ENCODE results near the gene KISS1R. TPM values are rescaled to one million over a fixed set of nuclear protein-coding genes. Genes with fewer than 3 reads are reported as not detected.
A peak's percentile ranks its signal among the peaks of the same experiment; 100 is the strongest.

The KISS1R gene
- total RNA-seq, 3 donors from 2014 or later: 2.9 to 5.1 (median 3.3) TPM

DNA sequence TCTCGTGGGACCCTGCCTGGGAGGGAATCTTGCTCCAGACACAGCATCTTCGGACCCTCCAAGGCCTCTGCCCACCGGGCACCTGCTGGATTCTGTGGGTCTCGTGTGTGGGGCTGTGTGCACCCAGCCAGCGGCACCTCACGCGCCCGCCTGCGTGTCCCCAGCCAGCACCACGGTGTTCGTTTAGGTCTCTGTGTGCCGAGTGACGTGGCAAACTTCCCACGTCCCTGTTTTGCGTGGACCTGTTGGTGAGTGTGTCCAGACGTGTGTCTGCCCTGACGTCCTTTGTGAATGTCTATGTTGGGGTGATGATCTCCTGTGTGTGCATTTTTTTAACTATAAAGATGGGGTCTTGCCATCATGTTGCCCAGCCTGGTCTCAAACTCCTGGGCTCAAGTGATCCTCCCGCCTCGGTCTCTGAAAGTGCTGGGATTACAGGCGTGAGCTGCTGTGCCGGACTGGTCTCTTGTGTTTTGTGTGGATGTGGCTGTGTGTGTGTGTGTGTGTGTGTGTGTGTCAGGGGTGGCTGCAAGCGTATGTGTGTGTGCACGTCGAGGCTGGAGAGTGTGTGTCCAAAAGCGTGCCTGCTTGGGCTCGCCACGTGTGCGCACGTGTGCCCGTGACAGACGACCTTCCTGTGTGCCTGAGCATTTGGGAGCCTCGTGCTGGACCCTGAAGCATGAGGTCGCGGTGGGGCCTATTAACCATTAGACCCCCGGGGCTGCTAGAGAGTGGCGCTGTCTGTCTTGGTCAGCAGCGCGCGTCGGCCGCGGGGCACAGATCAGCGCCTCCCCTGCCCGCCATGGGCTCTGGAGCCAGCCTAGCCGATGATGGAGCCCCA lies 24.4 kb downstream of the KISS1R start:
- H3K36me3 Mint-ChIP-seq (ENCODE audit: insufficient read depth): no peaks in the 10 kb centered on the region
- peak overlapping the region; percentile 67 for H3K4me3 Mint-ChIP-seq
- DNase-seq (no peak), ATAC-seq (no peak)
- H3K27me3 Mint-ChIP-seq (ENCODE audit: low read depth): no peaks in the 10 kb centered on the region
- H3K9me3 Mint-ChIP-seq: no peaks in the 10 kb centered on the region
- H3K4me1 Mint-ChIP-seq (ENCODE audit: low read depth): peaks cover 21% of the 10 kb centered on the region

DNA sequence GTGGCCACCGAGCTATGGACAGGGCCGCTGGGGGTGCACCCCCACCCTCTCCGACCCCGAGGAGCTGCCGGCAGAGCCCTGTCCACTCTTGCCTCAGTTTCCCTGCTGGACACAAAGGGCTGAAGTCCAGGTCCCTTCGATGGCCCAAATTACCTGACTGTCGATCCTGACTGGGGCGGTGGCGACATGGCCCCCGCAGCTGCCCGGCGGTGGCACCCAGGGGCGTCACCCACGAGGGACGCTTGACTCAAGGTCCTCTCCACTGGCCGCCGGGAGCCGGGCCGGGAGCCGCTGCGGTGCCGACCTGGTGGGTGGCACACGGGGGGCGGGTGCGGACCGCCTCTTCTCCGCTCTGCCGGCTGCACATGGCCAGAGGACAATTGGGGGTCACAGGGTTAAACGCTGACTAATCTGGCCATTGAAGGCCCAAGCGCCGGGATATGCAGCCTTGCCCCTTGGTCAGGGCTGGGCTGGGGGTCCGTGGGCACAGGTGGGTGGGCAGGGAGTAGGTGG lies 25.1 kb downstream of the KISS1R start:
- Mint-ChIP-seq H3K27me3 (ENCODE audit: low read depth) (no peaks in the 10 kb centered on the region), H3K9me3 (no peaks in the 10 kb centered on the region), H3K36me3 (ENCODE audit: insufficient read depth) (no peaks in the 10 kb centered on the region), H3K4me3 (no peak overlapping the region), H3K4me1 (ENCODE audit: low read depth) (peaks cover 20% of the 10 kb centered on the region)
- DNase-seq (no peak), ATAC-seq (no peak)

DNA sequence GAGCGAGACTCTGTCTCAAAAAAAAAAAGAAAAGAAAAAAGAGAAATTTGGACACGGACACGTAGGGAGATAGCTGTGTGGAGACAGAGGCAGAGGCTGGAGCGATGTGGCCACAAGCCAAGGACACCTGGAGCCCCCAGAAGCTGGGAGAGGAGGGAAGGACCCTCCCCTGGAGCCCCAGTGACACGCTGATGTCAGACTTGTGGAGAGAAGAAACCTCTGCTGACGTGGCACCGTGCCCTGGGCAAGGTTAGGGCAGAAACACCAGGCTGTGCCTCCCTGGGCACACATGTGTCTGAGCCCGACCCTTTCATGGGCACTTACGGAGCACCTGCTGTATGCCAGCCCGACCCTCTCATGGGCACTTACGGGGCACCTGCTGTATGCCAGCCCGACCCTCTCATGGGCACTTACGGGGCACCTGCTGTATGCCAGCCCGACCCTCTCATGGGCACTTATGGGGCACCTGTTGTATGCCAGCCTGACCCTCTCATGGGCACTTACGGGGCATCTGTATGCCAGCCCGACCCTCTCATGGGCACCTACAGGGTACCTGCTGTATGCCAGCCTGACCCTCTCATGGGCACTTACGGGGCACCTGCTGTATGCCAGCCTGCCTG lies 26.5 kb downstream of the KISS1R start:
- Mint-ChIP-seq H3K36me3 (ENCODE audit: insufficient read depth) (no peaks in the 10 kb centered on the region), H3K9me3 (no peaks in the 10 kb centered on the region), H3K4me1 (ENCODE audit: low read depth) (peaks cover 12% of the 10 kb centered on the region), H3K4me3 (no peak overlapping the region), H3K27me3 (ENCODE audit: low read depth) (no peaks in the 10 kb centered on the region)
- ATAC-seq (no peak), DNase-seq (no peak)

DNA sequence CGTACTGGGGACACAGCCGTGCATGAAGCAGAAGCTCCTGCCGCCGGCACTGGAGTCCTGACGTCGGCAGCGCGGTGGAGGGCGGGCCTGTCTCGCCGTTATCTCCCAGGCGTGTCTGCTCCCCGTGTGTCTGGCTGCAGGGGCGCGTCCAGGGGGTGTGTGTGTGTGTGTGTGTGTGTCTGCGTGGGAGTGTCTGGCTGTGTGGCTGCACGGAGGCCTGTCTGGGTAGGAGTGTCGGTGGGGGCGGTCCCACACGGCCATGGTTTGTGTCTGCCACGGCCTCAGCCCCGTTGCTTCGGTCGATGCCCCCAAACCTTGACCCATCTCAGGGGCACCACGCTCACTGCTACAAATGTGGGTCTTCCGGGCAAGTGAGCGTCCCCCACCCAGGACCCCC lies 27.0 kb downstream of the KISS1R start:
- ATAC-seq: no peak
- H3K27me3 Mint-ChIP-seq (ENCODE audit: low read depth): no peaks in the 10 kb centered on the region
- H3K4me1 Mint-ChIP-seq (ENCODE audit: low read depth): peaks cover 12% of the 10 kb centered on the region
- no peaks in the 10 kb centered on the region for H3K9me3 Mint-ChIP-seq
- DNase-seq: no peak
- no peak overlapping the region for H3K4me3 Mint-ChIP-seq
- H3K36me3 Mint-ChIP-seq (ENCODE audit: insufficient read depth): no peaks in the 10 kb centered on the region

DNA sequence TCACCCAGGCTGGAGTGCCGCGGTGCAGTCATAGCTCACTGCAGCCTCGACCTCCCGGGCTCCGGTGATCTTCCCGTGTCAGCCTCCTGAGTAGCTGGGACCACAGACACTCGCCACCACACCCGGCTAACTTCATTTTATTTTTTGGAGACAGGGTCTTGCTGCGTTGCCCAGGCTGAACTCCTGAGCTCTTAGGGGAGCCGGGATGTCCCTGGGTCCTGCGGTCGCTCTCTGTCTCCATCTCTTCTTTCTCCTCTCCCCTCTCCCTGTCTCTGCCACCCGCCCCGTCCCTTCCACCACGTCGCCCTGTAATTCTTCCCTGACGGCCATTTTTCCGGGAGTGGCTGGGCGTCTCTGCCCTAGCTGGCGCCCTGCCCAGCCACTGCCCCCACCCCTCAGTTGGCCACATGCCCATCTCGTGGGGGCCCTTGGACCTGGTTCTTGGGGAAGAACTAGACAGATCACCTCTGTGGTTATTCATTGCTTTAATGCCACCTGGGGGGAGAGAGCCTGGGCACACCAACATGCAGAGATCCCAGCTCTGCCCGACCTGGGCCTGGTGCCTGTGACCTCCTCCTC lies 27.6 kb downstream of the KISS1R start:
- peaks cover 12% of the 10 kb centered on the region for H3K4me1 Mint-ChIP-seq (ENCODE audit: low read depth)
- no peaks in the 10 kb centered on the region for H3K9me3 Mint-ChIP-seq
- no peak for ATAC-seq
- no peak overlapping the region for H3K4me3 Mint-ChIP-seq
- no peaks in the 10 kb centered on the region for H3K27me3 Mint-ChIP-seq (ENCODE audit: low read depth)
- DNase-seq: no peak
- no peaks in the 10 kb centered on the region for H3K36me3 Mint-ChIP-seq (ENCODE audit: insufficient read depth)

DNA sequence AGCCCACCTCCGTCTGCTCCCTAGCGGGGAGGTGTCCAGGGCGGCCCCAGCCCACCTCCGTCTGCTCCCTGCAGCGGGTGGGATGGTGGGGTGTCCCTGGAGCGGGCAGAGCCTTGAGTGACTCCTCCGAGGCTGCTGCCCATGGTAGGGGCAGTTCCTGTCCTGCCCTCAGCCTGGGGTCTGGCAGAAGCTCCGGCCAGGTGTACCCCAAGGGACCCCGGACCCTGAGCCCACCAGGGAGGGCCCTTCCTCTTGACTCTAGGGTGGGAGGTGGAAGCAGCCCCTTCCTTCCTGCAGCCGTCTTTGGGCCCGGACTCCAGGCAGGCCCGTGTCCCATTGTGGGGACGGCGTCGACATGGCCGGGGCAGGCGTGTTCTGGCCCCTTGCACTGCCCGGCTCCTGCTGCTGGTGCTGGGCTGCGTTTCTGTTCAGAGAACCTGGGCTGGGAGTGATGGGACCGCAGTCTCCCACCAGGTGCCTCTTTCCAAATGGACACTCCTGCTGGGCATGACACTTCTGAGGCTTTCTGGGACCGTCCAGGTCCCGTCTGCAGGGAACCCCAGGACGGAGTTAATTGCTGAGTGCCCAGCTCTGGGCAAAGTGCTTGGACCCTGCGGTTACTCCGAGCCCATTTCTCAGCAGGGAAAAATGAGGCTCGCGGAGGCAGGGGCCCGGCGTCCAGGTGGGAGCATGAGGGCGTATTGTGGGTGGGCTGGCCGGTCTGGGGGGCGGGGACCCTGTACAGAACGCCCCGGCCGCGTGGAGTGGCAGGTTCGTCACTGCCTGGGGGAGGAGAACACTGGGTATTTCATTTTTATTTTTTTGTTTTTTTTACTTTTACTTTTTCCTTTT lies 28.5 kb downstream of the KISS1R start:
- DNase-seq (no peak), ATAC-seq (no peak)
- H3K9me3 Mint-ChIP-seq: no peaks in the 10 kb centered on the region
- peaks cover 8% of the 10 kb centered on the region for H3K4me1 Mint-ChIP-seq (ENCODE audit: low read depth)
- H3K36me3 Mint-ChIP-seq (ENCODE audit: insufficient read depth): no peaks in the 10 kb centered on the region
- no peak overlapping the region for H3K4me3 Mint-ChIP-seq
- H3K27me3 Mint-ChIP-seq (ENCODE audit: low read depth): no peaks in the 10 kb centered on the region

DNA sequence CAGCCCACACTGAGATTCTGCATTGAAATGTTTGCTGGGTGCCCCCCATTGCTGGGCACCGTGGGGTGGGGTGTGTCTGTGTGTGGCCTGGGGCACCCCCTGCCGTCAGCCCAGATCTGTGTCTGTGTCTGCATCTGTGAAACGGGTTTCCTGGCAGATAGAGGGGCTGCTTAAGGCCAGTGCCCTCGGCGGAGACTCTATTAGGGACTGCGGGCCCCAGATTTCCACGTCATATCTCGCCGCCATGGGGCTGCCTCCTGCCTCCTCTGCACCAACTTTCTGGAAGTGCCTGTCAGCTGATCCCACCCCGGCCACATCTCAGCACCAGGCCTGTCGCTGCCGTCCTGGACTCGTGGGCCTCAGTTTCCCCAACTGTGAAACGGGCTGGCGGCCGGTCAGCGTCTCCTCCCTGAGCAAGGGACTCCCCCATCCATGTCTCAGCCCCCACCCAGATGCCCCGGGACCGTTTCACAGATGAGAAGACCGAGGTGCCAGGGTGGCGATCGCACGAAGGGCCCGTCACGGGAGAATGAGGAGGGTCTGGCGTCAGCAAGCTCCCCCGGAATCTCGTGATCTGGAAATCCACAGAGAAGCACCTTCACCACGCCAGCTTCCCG lies 30.1 kb downstream of the KISS1R start:
- no peaks in the 10 kb centered on the region for H3K27me3 Mint-ChIP-seq (ENCODE audit: low read depth)
- no peaks in the 10 kb centered on the region for H3K9me3 Mint-ChIP-seq
- no peak for DNase-seq
- no peaks in the 10 kb centered on the region for H3K36me3 Mint-ChIP-seq (ENCODE audit: insufficient read depth)
- peaks cover 4% of the 10 kb centered on the region for H3K4me1 Mint-ChIP-seq (ENCODE audit: low read depth)
- no peak overlapping the region for H3K4me3 Mint-ChIP-seq
- no peak for ATAC-seq

DNA sequence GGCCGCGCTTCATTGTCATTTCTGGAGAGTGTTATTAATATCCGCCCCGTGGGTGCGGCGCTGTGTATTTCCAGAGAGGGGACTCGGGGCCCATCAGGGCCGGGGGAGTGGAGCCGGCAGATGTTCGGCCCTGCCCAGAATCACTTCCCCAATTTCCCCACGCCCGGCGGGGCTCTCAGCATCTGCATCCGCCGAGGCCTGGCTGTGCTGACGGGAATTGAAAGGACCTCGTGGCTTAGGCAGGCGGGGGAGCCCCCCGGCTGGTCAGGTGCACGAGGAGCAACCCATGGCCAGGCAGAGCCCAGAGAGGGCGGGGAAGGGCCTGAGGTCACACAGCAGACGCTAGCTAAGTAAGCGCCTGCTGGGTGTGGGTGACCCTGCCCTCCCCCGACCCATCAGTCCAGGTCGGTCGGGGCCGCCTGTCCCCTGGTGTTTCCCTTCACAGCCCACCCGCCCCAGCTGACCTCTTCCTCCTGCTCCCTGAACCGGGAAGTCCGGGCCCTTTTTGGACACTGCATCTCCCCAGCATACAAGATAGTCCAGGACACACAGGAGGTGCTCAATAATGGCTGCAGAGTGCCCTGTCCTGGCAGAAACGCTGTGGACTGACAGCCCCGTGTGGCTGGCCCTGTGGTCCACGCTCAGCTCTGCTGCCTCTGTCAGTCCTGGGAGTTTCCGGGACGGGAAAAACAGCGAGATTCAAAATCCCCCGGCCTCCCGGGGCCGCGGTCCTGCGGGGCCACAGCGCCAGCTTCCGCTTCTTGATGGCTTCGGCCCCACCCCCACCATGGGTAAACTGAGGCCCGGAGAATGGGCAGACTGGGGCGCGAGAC lies 30.8 kb downstream of the KISS1R start:
- no peak for DNase-seq
- peaks cover 7% of the 10 kb centered on the region for H3K4me1 Mint-ChIP-seq (ENCODE audit: low read depth)
- no peak for ATAC-seq
- no peaks in the 10 kb centered on the region for H3K36me3 Mint-ChIP-seq (ENCODE audit: insufficient read depth)
- no peaks in the 10 kb centered on the region for H3K27me3 Mint-ChIP-seq (ENCODE audit: low read depth)
- no peaks in the 10 kb centered on the region for H3K9me3 Mint-ChIP-seq
- H3K4me3 Mint-ChIP-seq: no peak overlapping the region

DNA sequence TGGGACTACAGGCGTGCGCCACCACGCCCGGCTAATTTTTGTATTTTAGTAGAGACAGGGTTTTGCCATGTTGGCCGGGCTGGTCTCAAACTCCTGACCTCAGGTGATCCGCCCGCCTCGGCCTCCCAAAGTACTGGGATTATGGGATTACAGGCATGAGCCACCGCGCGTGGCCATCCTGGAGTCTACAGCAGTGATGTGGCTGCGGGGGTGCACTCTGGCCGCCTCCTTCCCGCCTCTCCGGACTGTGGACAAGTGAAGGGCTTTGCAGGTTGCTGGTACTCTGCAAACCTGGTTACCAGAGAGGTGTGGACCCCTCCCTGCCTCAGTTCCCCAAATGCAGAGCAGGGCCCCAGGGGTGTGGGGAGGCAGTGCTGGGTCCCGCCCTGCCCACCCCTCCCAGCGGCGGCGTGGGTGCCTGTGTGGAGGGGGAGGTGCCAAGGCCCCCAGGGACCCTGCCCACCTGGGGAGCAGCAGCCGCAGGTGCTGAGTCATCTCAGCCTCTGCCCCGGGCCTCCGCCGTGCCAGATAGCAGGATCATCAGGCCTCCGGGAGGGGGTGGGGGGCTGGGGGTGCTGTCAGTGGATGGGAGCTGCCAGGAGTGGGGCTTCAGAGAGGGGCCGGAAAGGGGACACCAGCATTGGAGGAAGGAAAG lies 31.8 kb downstream of the KISS1R start:
- Mint-ChIP-seq H3K4me1 (ENCODE audit: low read depth) (peaks cover 11% of the 10 kb centered on the region), H3K36me3 (ENCODE audit: insufficient read depth) (no peaks in the 10 kb centered on the region), H3K9me3 (no peaks in the 10 kb centered on the region), H3K4me3 (no peak overlapping the region), H3K27me3 (ENCODE audit: low read depth) (no peaks in the 10 kb centered on the region)
- DNase-seq (no peak), ATAC-seq (no peak)

DNA sequence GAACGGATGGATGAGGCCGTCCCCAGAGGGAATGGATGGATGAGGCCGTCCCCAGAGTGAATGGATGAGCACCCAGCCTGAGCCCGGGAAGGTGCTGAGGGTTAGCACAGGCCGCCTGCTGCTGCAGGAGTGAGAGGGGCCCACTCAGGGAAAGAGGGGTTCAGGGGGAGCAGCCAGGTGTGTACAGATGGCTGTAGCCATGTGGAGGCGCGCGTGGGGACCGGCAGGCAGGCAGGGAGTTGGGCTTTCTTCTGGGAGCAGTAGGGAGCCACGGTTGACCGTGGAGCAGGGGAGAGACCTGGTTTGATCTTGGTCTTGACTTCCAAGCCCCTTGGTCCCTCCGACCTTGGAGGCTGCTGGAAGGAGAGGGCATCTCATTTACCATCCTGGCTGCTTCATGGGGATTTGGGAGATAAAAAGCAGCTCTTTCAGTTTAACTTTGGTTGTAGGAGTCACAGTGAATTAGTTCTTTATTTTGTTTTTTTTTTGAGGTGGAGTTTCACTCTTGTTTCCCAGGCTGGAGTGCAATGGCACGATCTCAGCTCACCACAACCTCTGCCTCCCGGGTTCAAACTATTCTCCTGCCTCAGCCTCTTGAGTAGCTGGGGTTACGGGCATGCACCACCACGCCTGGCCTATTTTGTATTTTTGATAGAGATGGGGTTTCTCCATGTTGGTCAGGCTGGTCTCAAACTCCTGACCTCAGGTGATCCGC lies 33.4 kb downstream of the KISS1R start:
- H3K36me3 Mint-ChIP-seq (ENCODE audit: insufficient read depth): no peaks in the 10 kb centered on the region
- ATAC-seq: no peak
- no peak for DNase-seq
- no peaks in the 10 kb centered on the region for H3K27me3 Mint-ChIP-seq (ENCODE audit: low read depth)
- no peak overlapping the region for H3K4me3 Mint-ChIP-seq
- no peaks in the 10 kb centered on the region for H3K9me3 Mint-ChIP-seq
- H3K4me1 Mint-ChIP-seq (ENCODE audit: low read depth): peaks cover 11% of the 10 kb centered on the region

DNA sequence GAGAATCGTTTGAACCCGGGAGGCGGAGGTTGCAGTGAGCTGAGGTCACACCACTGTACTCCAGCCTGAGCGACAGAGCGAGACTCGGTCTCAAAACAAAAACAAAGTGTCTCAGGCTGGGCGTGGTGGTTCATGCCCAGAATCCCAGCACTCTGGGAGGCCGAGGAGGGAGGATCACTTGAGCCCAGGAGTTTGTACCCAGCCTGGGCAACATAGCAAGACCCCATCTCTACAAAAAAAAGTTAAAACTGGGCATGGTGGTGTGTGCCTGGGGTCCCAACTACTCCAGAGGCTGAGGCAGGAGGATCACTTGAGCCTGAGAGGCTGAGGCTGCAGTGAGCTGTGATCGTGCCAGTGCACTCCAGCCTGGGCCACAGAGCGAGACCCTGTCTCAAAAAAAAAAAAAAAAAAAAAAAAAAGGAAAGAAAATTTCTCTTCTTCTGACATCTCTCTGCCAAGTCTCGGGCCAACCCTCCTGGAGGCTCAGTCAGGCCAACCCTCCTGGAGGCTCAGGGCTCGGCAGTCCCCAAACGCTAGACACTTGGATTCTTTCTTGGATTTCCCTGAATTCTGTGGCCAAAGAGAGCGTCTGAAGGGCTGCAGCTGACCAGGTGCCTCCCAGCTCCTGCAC lies 35.0 kb downstream of the KISS1R start:
- no peak overlapping the region for H3K4me3 Mint-ChIP-seq

More for the DNA sequence above, 35.0 kb downstream of the KISS1R start:
- DNase-seq: no peak
- no peaks in the 10 kb centered on the region for H3K36me3 Mint-ChIP-seq (ENCODE audit: insufficient read depth)
- H3K27me3 Mint-ChIP-seq (ENCODE audit: low read depth): no peaks in the 10 kb centered on the region
- no peaks in the 10 kb centered on the region for H3K9me3 Mint-ChIP-seq
- H3K4me1 Mint-ChIP-seq (ENCODE audit: low read depth): peaks cover 11% of the 10 kb centered on the region
- ATAC-seq: no peak

Data from activated T-cell treated with anti-CD3 and anti-CD28 coated beads, Interleukin-2, amount 50 U/mL, for 4 hours (primary cell).